Neutrophil (primary cell): ENCODE results near the gene TMPRSS9.
"Not testable (repeated sequence)": the region's sequence is repeated elsewhere in the genome, so short reads cannot be mapped to it uniquely, and the experiment has no call there.

Experiments used
- H3K27ac ChIP-seq: fragments of 200-600 bp; sonication (generic); 2 replicates; pipeline ENCODE4 v1.5.1; 2016; ENCODE audit warnings: mild to moderate bottlenecking, moderate library complexity
- H3K27me3 ChIP-seq: fragments of 200-600 bp; sonication (generic); 2 replicates; pipeline ENCODE4 v1.6.0; 2016; ENCODE audit warnings: mild to moderate bottlenecking
- H3K36me3 ChIP-seq: fragments of 200-600 bp; sonication (generic); 2 replicates; pipeline ENCODE4 v1.5.1; 2017
- H3K4me1 ChIP-seq, 2 experiments: fragments of 200-600 bp in 1 of 2; sonication (generic) in 1 of 2; 1 replicate in 1 of 2; 2 replicates in 1 of 2; pipeline versions ENCODE4 v1.5.1 to v1.6.1; 2013 to 2016; ENCODE audit warnings: low read depth in 1 of 2, low read length in 1 of 2, mild to moderate bottlenecking in 1 of 2, moderate library complexity in 1 of 2; ENCODE audit not compliant: control insufficient read depth in 1 of 2, insufficient read depth in 1 of 2
- H3K4me3 ChIP-seq, 2 experiments: fragments of 200-600 bp in 1 of 2; sonication (generic) in 1 of 2; 1 replicate in 1 of 2; 2 replicates in 1 of 2; pipeline ENCODE4 v1.5.1; 2013 to 2016; ENCODE audit warnings: low read depth in 1 of 2, low read length in 1 of 2, mild to moderate bottlenecking in 1 of 2, moderate library complexity in 1 of 2
- H3K9me3 ChIP-seq: fragments of 200-600 bp; sonication (generic); 2 replicates; pipeline ENCODE4 v1.5.1; 2016
- CTCF ChIP-seq: fragments of 200-600 bp; sonication (generic); IDR thresholded peaks from 2 replicates; pipeline ENCODE4 v1.5.1; 2016; ENCODE audit warnings: antibody characterized with exemption

TMPRSS9 gene

DNA sequence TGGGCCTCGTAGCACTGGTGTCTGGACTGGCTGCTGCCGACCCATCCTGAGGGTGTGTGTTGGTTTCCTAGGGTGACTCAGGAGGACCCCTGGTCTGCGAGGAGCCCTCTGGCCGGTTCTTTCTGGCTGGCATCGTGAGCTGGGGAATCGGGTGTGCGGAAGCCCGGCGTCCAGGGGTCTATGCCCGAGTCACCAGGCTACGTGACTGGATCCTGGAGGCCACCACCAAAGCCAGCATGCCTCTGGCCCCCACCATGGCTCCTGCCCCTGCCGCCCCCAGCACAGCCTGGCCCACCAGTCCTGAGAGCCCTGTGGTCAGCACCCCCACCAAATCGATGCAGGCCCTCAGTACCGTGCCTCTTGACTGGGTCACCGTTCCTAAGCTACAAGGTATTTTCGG is 53.6 kb downstream of the TMPRSS9 start:
- no peaks in the 10 kb centered on the region for H3K36me3 ChIP-seq
- no peak overlapping the region for H3K4me3 ChIP-seq
- no peak for TF ChIP-seq CTCF
- no peak overlapping the region for H3K27ac ChIP-seq
- H3K4me1 ChIP-seq: peaks cover 8 to 9% of the 10 kb centered on the region in 2 experiments
- H3K27me3 ChIP-seq: no peaks in the 10 kb centered on the region
- H3K9me3 ChIP-seq: no peaks in the 10 kb centered on the region

DNA sequence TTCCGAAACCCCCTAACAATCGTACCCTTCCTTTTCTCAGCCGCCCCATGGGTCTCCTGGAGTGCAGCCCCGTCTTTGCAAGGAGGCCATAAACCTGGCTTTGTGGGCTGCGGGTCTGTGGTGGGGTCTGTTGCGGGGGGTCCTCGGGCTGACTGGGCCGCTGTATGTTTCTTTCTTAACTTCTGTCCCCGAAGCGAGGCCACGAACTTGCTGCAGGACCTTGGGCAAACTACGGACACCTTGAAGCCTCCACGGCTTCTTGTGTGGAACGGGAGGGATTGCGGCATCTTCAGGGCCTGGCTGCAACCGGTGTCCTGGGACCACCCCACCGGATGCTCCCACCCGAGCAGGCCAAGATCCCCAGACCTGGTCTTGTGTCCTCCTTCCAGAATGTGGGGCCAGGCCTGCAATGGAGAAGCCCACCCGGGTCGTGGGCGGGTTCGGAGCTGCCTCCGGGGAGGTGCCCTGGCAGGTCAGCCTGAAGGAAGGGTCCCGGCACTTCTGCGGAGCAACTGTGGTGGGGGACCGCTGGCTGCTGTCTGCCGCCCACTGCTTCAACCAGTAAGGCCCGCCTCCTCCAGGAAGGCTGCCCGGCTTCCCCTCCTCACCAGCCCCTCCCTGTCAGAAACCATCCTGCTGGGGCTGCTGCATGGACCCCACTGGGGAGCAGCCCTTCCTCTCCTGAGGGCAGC is 55.4 kb downstream of the TMPRSS9 start:
- TF ChIP-seq CTCF: no peak
- Histone ChIP-seq H3K4me3 (no peak overlapping the region), H3K4me1 (peaks cover 8 to 9% of the 10 kb centered on the region in 2 experiments), H3K27me3 (no peaks in the 10 kb centered on the region), H3K27ac (no peak overlapping the region), H3K36me3 (no peaks in the 10 kb centered on the region), H3K9me3 (no peaks in the 10 kb centered on the region)

DNA sequence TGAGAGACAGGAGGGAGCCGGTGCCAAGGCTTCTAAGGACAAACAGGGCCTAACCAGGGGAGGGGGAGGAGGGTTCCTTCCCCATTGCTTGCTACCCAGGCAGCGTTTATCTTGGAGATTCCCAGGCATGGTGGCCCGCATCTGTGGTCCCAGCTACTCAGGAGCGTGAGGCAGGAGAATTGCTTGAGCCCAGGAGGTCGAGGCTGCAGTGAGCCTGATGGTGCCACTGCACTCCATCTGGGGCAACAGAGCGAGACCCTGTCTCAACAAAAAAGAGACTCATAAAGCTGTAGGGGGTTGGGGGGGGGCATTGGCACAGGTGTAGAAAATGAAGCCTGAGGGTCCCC is 55.9 kb downstream of the TMPRSS9 start:
- H3K4me3 ChIP-seq: no peak overlapping the region
- peaks cover 8 to 9% of the 10 kb centered on the region in 2 experiments for H3K4me1 ChIP-seq
- no peak for TF ChIP-seq CTCF

GRCh38 chr19:2416321-2417097 is 56.4 kb downstream of the TMPRSS9 start:
- H3K9me3 ChIP-seq: no peaks in the 10 kb centered on the region
- no peak for TF ChIP-seq CTCF
- no peaks in the 10 kb centered on the region for H3K27me3 ChIP-seq
- peaks cover 8 to 9% of the 10 kb centered on the region in 2 experiments for H3K4me1 ChIP-seq
- H3K27ac ChIP-seq: no peak overlapping the region
- no peak overlapping the region for H3K4me3 ChIP-seq
- no peaks in the 10 kb centered on the region for H3K36me3 ChIP-seq

More for the DNA sequence above, 55.9 kb downstream of the TMPRSS9 start:
- Histone ChIP-seq H3K27me3 (no peaks in the 10 kb centered on the region), H3K36me3 (no peaks in the 10 kb centered on the region), H3K9me3 (no peaks in the 10 kb centered on the region), H3K27ac (no peak overlapping the region)

DNA sequence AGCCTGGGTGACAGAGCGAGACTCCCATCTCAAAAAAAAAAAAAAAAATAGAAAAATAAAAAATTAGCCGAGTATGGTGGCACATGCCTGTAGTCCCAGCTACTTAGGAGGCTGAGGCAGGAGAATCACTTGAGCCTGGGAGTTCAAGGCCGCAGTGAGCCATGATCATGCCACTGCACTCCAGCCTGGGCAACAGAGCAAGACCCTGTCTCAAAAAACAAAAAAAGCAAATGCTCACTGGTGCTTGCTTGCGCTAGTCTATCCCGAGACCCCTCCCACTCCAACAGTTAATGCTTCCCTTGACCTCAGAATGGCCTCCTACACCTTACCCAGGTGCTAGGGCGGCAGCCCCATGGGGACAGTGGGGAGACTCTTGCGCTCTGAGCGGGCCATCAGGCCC is 57.4 kb downstream of the TMPRSS9 start:
- H3K27me3 ChIP-seq, H3K4me3 ChIP-seq, H3K9me3 ChIP-seq, H3K27ac ChIP-seq, H3K36me3 ChIP-seq, H3K4me1 ChIP-seq: not testable (repeated sequence)

DNA sequence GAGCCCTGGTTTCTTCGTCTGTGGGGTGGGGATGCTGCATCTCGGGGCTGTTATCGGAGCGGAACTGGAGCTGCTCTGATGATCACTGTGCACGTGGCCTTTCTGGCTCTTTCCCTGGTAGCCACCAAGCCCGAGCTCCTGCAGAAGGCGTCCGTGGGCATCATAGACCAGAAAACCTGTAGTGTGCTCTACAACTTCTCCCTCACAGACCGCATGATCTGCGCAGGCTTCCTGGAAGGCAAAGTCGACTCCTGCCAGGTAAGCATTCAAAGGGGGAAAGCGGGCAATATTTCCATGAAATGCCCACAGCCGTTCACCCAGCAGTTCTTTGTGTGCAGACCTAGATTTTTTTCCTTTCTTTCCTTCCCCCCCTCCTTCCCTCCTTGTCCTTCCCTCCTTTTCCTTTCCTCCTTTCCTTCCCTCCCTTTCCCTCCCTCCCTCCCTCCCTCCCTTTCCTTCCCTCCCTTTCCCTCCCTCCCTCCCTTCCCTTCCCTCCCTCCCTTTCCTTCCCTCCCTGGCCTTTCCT is 57.9 kb downstream of the TMPRSS9 start:
- Histone ChIP-seq H3K4me3 (no peak overlapping the region), H3K27ac (no peak overlapping the region), H3K9me3 (no peaks in the 10 kb centered on the region), H3K36me3 (no peaks in the 10 kb centered on the region), H3K27me3 (no peaks in the 10 kb centered on the region), H3K4me1 (peaks cover 8 to 9% of the 10 kb centered on the region in 2 experiments)
- no peak for TF ChIP-seq CTCF
